Measurements from ENCODE around the gene GALNT2. TPM values are rescaled to one million over a fixed set of nuclear protein-coding genes. Genes with fewer than 3 reads are reported as not detected.

Gene GALNT2
- polyA plus RNA-seq, 1 donor = 50.1 TPM

DNA sequence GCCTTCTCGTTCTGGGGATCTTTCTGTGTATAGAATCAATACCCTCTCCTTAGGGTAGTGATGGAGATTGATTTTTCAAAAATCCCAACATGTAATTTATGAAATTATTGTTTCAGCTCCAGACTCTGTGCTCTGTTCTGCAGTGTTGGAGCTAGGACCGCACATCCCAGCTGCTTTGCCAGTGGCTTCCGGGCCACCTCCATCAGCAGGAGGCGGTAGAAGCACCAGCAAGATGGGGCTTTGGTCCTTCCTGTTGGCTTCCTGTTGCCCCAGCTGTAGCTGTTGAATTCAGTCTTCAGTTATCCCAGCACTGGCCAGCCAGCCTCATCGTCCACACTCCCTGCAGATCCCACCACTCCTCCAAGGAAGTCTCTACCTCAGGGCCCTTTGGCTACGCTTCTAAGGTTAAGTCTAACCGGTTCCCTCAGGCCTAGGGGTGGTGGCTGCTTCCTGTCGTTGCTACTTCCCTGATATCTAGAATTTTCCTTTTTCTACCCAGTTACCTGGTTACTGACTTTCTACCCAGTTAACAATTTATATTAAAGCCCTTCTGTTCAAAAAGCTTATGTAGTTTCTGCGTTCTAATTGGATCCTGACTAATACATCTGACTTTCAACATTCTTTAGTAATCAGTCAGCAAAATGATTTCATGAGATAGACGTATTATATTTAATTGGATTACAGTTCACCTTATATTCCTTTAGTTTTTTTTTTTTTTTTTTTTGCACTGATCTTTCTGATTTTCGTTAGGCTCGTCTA is 24.6 kb downstream of the GALNT2 start:
- DNase-seq = no peak

DNA sequence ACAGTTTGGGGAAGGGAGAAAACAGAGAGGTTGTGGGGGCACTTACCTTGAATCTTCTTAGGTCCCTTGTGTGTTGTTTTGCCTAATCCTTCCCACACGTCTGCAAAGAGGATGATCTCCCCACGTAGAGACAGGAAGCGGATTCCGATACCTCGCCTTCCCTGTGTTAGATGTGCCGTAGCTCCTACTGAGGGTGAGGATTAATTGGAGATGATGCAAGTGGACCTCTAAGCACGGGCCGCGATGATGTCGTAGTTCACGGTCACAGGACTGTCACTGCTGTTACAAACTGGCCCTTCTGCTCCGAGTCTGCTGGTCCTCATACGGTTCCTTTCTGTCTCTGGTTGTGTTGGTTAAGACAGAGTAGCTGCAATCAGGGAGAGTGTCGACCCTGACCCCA is 27.7 kb downstream of the GALNT2 start:
- no peak for DNase-seq

DNA sequence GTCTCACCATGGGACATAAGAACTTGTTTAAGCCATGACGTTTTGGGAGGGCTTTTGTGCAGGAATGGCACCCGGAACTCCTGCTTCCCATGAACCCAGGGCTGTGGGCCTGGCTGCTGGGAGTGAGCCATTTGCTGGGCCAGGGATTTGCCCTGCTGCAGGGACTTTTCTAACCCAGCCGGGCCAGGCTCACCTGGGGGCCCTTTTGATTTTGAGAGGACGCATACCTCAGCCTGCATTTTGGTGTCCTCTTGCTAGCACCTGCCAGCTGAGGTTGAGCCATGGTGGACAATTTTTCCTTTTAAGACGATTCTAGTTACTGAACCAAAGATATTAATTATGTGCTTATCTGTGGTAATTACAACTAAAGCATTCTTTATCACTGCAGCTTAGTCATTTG is 28.9 kb downstream of the GALNT2 start:
- no peak for DNase-seq

DNA sequence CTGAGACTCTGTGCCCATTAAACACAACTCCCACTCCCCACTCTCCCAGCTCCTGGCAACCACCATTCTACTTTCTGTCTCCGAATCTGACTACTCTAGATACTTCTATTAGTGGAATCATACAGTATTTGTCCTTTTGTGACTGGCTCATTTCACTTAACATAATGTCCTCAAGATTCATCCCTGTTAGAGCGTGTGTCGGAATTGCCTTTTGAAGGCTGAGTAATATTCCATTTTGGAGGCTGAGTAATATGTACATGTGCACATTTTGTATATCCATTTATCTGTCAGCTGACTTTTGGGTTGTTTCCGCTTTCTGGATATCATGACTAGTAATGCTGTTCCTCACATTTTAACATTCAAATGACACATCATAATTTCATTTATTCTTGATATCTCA is 30.3 kb downstream of the GALNT2 start:
- DNase-seq = no peak

GRCh38 chr1:230098723-230099122 is 31.7 kb downstream of the GALNT2 start:
- no peak for DNase-seq

- no peak for DNase-seq
These were observed 32.4 kb downstream of the GALNT2 start for GRCh38 chr1:230099465-230099864.

DNA sequence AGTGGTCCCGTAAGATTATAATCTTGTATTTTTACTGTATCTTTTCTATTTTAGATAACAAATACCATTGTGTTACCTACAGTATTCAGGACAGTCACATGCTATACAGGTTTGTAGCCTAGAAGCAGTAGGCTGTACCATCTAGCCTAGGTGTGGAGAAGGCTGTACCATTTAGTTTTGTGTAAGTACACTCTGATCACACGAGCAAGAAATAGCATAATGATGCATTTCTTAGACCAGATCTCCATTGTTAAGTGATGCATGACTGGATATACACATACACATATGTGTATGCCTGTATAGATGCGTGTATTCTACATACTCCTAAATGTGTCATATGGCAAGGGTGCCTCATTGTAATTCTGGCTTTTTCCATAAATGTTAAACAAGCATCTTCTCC is 33.9 kb downstream of the GALNT2 start:
- DNase-seq = no peak

DNA sequence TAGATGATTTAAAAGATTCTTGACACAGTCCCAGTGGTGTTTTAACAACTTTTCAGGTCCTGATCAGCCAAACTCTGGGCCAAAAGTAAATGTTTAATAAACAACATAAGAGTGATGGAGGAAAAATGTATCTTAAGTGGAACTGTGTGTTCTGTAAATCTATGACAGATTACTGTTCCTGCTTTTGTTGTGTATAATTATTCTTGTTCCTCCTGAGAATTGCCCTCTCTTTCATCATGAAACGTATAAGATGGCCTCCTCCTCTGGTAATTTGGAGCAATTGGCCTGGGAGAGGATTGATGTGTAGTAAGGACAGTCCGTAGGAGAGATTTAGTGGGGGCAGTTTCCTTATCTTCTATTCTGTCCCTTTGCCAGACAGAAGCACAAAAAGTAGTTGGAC is 34.5 kb downstream of the GALNT2 start:
- DNase-seq = no peak

DNA sequence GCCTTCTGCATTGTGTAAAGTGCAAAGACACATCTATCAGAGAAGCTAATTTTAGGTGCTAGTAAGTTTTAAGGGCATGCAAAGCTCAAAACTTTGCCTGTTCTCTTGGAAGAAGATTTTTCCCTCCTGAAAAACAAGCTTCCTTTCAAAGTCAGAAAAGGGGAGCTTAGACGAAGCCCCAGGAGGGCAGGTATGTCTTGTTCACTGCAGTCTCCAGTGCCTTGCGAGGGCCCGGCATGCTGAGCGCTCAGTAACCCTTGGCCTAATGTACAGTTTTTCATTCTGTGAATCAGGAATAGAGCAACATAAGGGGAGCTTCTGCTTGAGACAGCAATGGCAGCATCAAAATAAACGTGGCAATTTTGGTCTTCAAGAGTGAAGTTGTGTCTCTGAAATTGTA is 35.0 kb downstream of the GALNT2 start:
- DNase-seq = no peak

DNA sequence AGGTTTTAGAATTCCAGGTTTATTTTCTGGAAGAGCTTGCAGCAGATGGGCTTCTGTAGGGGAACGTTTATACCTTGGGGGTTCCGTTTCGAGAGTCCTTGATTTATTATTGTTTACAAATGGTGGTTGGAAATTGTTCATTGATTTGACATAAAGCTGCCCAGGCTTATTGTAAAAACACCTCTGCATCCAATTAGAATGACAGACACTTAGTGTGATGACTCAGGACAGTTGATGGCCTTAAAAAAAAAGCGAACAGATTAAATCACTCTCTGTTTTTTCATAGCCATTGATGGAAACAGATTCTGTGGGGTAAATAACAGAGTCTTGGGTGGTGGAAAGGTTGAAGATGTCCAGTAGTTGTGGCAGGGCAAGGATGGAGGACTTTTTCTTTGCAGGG is 35.4 kb downstream of the GALNT2 start:
- no peak for DNase-seq

DNA sequence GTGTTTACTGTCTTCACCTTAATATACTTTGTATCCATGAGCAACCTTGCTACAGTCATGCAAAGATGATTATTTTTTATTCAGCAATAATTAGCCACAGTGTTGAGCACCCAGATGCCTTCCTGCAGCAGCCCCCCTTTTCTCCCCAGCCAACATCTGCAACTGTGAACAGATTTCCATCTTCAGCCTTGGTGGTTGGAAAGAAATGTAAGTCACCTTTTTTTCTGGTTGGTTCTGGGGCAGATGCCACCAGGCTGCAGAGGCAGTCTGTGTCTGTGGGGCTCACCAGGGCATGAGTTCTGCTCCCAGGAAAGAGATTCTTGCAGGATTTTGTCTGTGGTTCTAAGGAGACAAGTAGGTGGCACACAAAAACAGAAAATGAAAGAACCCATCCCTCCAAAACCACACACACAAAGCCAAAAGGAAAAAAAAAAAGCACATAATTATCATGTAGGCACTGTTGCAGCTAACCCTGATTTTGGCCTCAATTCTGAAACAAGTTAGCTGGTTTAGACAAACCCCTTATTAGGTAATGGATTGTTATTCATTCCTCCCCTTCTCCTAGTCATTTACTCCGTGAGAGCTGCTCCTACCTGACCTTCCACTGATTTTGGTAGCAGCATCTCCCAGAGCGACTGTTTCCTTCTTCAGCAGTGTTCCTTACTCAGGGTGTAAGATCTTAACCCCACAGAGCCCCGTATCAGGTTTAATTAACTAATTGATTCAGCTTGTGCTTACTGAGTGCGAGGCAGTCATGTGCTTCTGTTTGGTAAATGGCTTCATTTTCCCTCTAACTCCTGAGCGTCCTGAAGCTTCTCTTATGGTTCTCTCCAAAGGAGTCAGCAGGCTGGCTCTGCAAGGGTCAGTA is 36.5 kb downstream of the GALNT2 start:
- no peak for DNase-seq

DNA sequence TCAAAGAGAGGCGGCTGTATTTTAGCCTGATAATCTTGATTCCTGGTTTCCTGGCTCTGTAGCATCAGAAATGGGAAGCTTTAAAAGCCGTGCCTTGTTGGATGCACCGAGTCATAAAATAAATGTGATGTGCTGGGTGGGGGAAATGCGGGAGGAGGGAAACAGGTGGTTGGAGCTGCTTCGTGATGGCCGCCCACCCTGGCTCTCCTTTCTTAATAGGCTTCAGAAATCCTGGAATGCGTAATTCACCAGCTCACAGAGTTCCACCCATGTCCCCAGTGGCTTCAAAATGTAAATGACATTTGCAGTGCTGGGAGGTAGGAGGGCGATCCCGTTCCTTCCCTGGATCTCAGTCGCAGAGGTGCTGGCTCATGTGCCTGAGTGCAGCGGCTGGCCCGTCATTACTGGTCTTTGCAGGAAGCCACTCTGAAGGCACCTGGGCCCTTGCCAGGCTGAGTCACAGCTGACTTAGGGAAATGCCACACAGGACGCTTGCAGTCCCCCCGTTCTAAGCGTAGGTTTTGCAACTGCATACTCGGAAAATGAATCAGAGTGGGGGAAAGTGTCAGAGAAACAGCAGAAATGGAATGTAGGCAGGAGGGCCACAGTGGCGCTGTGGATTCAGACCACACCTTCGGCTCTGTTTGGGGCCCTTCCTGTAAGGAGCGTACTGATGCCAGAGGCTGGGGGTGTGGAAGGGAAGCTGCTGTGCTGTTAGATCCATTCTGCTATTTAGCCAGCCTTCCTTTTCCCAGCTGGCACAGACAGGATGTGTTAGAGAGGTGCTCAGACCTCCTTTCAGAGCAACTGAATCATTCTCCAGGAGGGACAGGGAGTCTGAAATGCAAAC is 37.6 kb downstream of the GALNT2 start:
- no peak for DNase-seq

GRCh38 chr1:230105245-230105753 is 38.3 kb downstream of the GALNT2 start:
- no peak for DNase-seq

GRCh38 chr1:230105754-230106625 is 39.0 kb downstream of the GALNT2 start:
- DNase-seq = no peak

DNA sequence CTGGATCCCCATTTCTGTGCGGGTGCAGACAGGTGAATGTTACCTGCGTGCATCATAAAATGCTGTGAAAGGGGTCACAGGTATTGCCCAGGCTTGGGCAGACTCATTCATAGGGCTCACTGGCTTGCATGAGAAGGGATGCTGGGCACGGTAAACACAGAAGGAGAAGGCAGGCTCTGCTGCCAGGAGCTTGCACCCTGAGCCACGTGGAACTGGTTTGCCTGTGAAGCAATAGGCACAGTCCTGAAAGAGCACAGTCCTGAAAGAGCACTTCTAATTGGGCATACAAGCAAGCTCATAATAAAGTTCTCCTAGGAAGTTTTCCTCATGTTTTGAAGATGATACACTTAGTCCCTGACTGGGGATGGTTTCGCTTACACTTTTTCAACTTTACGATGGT is 40.9 kb downstream of the GALNT2 start:
- no peak for DNase-seq

- no peak for DNase-seq
These were observed 41.5 kb downstream of the GALNT2 start for GRCh38 chr1:230108580-230108979.

DNA sequence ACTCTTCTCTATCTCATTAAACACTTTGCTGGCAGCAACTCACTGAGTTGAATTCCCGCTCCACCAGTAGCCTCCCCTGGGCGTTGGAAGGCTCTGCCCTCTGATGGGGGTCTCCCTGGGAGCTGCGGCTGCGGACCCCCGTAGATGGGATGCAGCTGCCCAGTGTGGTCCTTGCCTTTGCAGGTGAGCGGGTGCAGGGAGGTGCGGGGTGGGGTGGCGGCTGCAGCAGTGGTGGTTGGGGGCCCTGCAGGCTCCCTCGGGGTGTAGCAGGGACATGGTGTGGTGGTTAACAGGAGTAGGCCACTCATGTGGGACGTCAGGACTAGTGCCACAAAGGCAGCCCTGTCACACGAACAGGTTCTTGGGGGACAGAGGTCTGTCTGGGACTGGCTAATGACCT is 42.0 kb downstream of the GALNT2 start:
- DNase-seq = no peak

GRCh38 chr1:230109895-230110667 is 43.0 kb downstream of the GALNT2 start:
- DNase-seq = no peak

GRCh38 chr1:230110971-230111370 is 43.9 kb downstream of the GALNT2 start:
- no peak for DNase-seq

DNA sequence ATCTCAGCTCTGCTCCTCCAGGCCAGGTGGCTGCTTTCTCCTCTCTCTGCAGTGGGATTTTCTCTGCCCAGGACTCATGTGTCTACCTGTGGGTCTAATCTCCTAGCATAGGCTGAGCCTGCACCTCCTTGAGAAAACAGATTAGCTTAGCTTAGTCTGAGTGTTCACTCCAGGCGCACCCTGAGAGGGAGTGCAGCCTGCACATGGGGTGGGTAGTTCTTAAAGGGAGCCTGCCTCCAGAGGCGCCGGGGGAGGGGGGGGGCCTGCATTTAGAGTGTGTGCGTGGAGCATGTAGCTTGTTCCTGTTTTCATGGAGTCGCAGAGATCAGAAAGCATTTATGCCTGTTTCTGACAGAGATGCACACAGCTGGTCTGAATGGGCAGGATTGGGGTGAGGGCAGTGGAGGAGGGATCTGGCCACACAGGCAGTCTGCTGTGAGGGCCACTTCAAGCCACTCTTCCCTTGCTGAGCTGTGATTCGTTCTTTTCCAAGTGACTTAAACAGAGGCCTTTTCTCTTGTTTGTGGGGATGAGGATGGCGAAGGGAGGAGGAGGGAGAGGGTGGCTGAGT is 45.2 kb downstream of the GALNT2 start:
- DNase-seq = no peak

All from left kidney (tissue), 2 donors.